Measurements from ENCODE around the gene GSTM3.
"Not testable (repeated sequence)": the region's sequence is repeated elsewhere in the genome, so short reads cannot be mapped to it uniquely, and the experiment has no call there.

GSTM3 gene

GRCh38 chr1:109726007-109726406, 14.8 kb downstream of the GSTM3 start:
- DNase-seq: no peak

GRCh38 chr1:109725510-109725909, 15.3 kb downstream of the GSTM3 start:
- DNase-seq: no peak

GRCh38 chr1:109724933-109725332, 15.9 kb downstream of the GSTM3 start:
- DNase-seq: no peak

- DNase-seq: no peak
Measured at GRCh38 chr1:109722908-109723691, 17.7 kb downstream of the GSTM3 start.

GRCh38 chr1:109721971-109722370, 18.9 kb downstream of the GSTM3 start:
- DNase-seq: no peak

GRCh38 chr1:109721042-109721441, 19.8 kb downstream of the GSTM3 start:
- DNase-seq: no peak

GRCh38 chr1:109719337-109719837, 21.5 kb downstream of the GSTM3 start:
- DNase-seq: no peak

- DNase-seq: no peak
Measured at GRCh38 chr1:109718495-109718894, 22.3 kb downstream of the GSTM3 start.

GRCh38 chr1:109717729-109718128, 23.1 kb downstream of the GSTM3 start:
- no peak for DNase-seq

GRCh38 chr1:109716570-109717090, 24.2 kb downstream of the GSTM3 start:
- DNase-seq: no peak

- DNase-seq: no peak
Measured at GRCh38 chr1:109716121-109716520, 24.7 kb downstream of the GSTM3 start.

- no peak for DNase-seq
Measured at GRCh38 chr1:109714661-109715372, 26.0 kb downstream of the GSTM3 start.

- no peak for DNase-seq
Measured at GRCh38 chr1:109713636-109714035, 27.2 kb downstream of the GSTM3 start.

- DNase-seq: no peak
Measured at GRCh38 chr1:109712321-109712864, 28.4 kb downstream of the GSTM3 start.

- DNase-seq: not testable (repeated sequence)
Measured at GRCh38 chr1:109711593-109712320, 29.1 kb downstream of the GSTM3 start, which contains the start of gene GSTM5. GSTM5 (plus strand) TSS chr1:109712251; CDS start chr1:109712313, 62 bp downstream.

- not testable (repeated sequence) for DNase-seq
Measured at GRCh38 chr1:109709822-109710221, 31.0 kb downstream of the GSTM3 start.

GRCh38 chr1:109708949-109709348, 31.9 kb downstream of the GSTM3 start:
- not testable (repeated sequence) for DNase-seq

GRCh38 chr1:109705411-109705810, 35.4 kb downstream of the GSTM3 start:
- no peak for DNase-seq

- DNase-seq: no peak
Measured at GRCh38 chr1:109704173-109704572, 36.7 kb downstream of the GSTM3 start.

- DNase-seq: not testable (repeated sequence)
Measured at GRCh38 chr1:109702940-109703339, 37.9 kb downstream of the GSTM3 start.

GRCh38 chr1:109697861-109698260, 43.0 kb downstream of the GSTM3 start:
- not testable (repeated sequence) for DNase-seq

GRCh38 chr1:109697066-109697465, 43.8 kb downstream of the GSTM3 start:
- DNase-seq: no peak

- not testable (repeated sequence) for DNase-seq
Measured at GRCh38 chr1:109695138-109695537, 45.7 kb downstream of the GSTM3 start.
